ENCODE measurements around the gene CUX1.

DNA sequence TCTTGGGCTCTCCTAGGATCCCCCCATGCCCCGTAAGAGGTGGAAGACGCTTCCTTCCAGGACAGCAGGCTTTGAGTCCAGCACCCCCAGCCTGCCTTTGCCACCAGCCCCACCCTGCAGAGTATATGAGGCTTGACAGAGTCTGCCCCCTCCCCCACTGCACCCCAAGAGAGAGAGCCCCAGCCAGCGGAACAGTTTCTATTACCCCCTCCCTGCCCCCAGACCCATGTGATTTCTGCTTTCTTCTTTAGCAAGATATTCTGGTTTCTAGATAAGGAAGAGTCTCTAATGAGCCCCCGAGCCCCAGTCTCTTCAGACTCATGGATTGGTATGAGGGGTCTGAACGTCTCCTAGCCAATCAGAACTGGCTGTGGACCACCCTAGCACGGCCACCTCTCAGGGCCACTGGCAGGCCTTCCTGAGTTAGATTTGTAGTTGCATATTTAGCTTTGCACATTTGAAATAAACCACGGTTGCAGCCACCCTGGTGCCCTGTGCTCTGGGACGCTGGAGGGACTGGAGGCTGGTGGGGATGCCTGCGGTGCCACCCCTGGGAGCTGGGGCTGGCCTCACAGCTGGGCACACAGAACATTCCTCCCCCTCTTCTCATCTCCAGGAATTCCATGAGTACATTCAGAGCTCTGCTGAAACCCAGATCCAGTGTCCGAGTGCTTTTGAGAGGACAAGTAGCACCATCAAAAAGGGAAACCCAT is 466.2 kb downstream of the CUX1 start:
- TF ChIP-seq RAD21 (IDR thresholded peaks at IDR 0.05; ENCODE audit: low read depth) = no peak
- no peak for TF ChIP-seq ZBTB7A (IDR thresholded peaks at IDR 0.05; ENCODE audit: low read depth)
- no peak for TF ChIP-seq MAX (IDR thresholded peaks at IDR 0.05)
- no peak for TF ChIP-seq REST (IDR thresholded peaks at IDR 0.05; ENCODE audit: low read depth)
- no peak for TF ChIP-seq EP300 (IDR thresholded peaks at IDR 0.05; ENCODE audit: borderline replicate concordance)
- no peak for TF ChIP-seq TEAD4 (IDR thresholded peaks at IDR 0.05)
- TF ChIP-seq CEBPB (IDR thresholded peaks at IDR 0.05) = no peak
- TF ChIP-seq NFIC (IDR thresholded peaks at IDR 0.05) = no peak
- TF ChIP-seq EGR1 (IDR thresholded peaks at IDR 0.05) = no peak
- TF ChIP-seq FOXM1 (IDR thresholded peaks at IDR 0.05; ENCODE audit: borderline replicate concordance, low read depth) = no peak
- TF ChIP-seq, protein P1, sequence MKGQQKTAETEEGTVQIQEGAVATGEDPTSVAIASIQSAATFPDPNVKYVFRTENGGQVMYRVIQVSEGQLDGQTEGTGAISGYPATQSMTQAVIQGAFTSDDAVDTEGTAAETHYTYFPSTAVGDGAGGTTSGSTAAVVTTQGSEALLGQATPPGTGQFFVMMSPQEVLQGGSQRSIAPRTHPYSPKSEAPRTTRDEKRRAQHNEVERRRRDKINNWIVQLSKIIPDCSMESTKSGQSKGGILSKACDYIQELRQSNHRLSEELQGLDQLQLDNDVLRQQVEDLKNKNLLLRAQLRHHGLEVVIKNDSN (IDR thresholded peaks at IDR 0.05) = no peak
